RWPE2 (cell line): Measurements from ENCODE around the gene MSN.

Source experiments
- ATAC-seq: fragments of 200-7000 bp; cut with Tn5 transposase; 3 replicates; pipeline ENCODE4 v1.9.1; 2021; ENCODE audit warnings: low read depth
- DNase-seq: peaks from one replicate; pipeline ENCODE4 v3.0.0-alpha.2; 2020; ENCODE audit warnings: low spot score
- H3K27ac ChIP-seq: fragments of 450-650 bp; 2 replicates; pipeline ENCODE4 v1.5.1; 2017; ENCODE audit warnings: mild to moderate bottlenecking; ENCODE audit not compliant: poor library complexity, severe bottlenecking
- H3K27me3 ChIP-seq: fragments of 250-450 bp; sonication (Bioruptor Pico); 2 replicates; pipeline ENCODE4 v1.5.1; 2021; ENCODE audit warnings: mild to moderate bottlenecking, moderate library complexity; ENCODE audit not compliant: insufficient read depth, poor library complexity, severe bottlenecking
- H3K36me3 ChIP-seq: fragments of 250-450 bp; sonication (Bioruptor Pico); 2 replicates; pipeline ENCODE4 v1.5.1; 2020; ENCODE audit warnings: low read depth, mild to moderate bottlenecking, moderate library complexity
- H3K4me1 ChIP-seq: fragments of 250-450 bp; sonication (Bioruptor Pico); 2 replicates; pipeline ENCODE4 v1.5.1; 2021; ENCODE audit warnings: mild to moderate bottlenecking, moderate library complexity; ENCODE audit not compliant: insufficient read depth, poor library complexity, severe bottlenecking
- H3K4me3 ChIP-seq: fragments of 250-450 bp; sonication (Bioruptor Pico); 2 replicates; pipeline ENCODE4 v1.5.1; 2021; ENCODE audit warnings: mild to moderate bottlenecking, moderate library complexity; ENCODE audit not compliant: severe bottlenecking
- H3K9me3 ChIP-seq: fragments of 250-450 bp; sonication (Bioruptor Pico); 2 replicates; pipeline ENCODE4 v1.5.1; 2021; ENCODE audit warnings: mild to moderate bottlenecking, moderate library complexity; ENCODE audit not compliant: severe bottlenecking
- TF ChIP-seq, protein P1 (sequence below): fragments of 450-650 bp; IDR thresholded peaks from one replicate; pipeline ENCODE4 v1.5.1; 2017; ENCODE audit warnings: mild to moderate bottlenecking, moderate library complexity; ENCODE audit not compliant: poor library complexity, severe bottlenecking

MSN gene

DNA sequence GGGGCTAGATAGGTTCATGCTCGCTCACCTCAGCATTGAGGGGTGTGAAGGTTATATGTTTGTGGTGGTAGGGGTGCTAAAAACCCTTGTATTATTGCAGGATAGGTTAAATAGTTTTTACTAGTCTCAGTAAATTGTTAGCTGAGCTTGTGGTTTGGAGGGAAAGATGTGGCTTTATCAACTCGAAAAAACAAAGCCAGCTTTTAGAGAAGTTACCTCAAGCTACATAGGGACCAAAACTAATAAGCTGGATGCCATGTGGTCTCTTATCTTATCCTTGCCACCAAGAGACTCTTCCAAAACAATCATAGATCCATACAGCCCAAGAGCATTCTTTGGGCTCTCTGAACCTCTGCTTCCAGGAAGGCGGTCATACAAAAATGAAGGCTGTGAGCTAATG lies 29.2 kb downstream of the MSN start:
- Histone ChIP-seq H3K4me1 (peaks cover 44% of the 10 kb centered on the region), H3K9me3 (no peaks in the 10 kb centered on the region), H3K36me3 (peaks cover 9% of the 10 kb centered on the region; the same call in 1 of the 2 replicates), H3K27me3 (no peaks in the 10 kb centered on the region), H3K27ac (peak overlapping the region; percentile 61), H3K4me3 (no peak overlapping the region)
- no peak for ATAC-seq
- TF ChIP-seq, protein P1, sequence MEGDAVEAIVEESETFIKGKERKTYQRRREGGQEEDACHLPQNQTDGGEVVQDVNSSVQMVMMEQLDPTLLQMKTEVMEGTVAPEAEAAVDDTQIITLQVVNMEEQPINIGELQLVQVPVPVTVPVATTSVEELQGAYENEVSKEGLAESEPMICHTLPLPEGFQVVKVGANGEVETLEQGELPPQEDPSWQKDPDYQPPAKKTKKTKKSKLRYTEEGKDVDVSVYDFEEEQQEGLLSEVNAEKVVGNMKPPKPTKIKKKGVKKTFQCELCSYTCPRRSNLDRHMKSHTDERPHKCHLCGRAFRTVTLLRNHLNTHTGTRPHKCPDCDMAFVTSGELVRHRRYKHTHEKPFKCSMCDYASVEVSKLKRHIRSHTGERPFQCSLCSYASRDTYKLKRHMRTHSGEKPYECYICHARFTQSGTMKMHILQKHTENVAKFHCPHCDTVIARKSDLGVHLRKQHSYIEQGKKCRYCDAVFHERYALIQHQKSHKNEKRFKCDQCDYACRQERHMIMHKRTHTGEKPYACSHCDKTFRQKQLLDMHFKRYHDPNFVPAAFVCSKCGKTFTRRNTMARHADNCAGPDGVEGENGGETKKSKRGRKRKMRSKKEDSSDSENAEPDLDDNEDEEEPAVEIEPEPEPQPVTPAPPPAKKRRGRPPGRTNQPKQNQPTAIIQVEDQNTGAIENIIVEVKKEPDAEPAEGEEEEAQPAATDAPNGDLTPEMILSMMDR, result no peak
- no peak for DNase-seq

DNA sequence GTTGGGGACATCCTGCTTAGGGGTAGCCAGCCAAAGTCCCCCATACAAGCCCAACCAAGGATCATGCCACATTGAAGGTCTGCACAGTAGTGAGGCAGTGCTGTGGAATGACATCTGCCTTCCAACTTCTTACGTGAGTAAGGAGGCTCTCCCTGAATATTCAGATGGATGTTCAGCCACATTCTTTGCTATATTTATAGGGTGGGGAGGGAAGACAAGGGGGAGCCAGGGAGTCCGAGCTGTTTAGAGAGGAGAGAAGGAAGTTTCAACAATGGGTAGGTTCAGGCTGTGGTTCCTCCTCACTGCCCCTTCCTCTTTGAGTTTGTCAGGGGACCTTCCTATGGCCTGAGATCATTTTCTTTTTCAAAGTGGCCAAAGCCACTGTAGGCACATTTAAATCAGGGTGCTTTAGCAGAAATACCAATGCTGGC lies 29.8 kb downstream of the MSN start:
- ATAC-seq (peak; percentile 48; the same call in 2 of the 3 replicates), DNase-seq (no peak)
- H3K4me1 ChIP-seq, result peaks cover 44% of the 10 kb centered on the region
- H3K9me3 ChIP-seq, result no peaks in the 10 kb centered on the region
- H3K4me3 ChIP-seq, result no peak overlapping the region
- H3K27ac ChIP-seq, result peak overlapping the region; percentile 61
- TF ChIP-seq, protein P1, result no peak
- peaks cover 9% of the 10 kb centered on the region; the same call in 1 of the 2 replicates for H3K36me3 ChIP-seq
- no peaks in the 10 kb centered on the region for H3K27me3 ChIP-seq

DNA sequence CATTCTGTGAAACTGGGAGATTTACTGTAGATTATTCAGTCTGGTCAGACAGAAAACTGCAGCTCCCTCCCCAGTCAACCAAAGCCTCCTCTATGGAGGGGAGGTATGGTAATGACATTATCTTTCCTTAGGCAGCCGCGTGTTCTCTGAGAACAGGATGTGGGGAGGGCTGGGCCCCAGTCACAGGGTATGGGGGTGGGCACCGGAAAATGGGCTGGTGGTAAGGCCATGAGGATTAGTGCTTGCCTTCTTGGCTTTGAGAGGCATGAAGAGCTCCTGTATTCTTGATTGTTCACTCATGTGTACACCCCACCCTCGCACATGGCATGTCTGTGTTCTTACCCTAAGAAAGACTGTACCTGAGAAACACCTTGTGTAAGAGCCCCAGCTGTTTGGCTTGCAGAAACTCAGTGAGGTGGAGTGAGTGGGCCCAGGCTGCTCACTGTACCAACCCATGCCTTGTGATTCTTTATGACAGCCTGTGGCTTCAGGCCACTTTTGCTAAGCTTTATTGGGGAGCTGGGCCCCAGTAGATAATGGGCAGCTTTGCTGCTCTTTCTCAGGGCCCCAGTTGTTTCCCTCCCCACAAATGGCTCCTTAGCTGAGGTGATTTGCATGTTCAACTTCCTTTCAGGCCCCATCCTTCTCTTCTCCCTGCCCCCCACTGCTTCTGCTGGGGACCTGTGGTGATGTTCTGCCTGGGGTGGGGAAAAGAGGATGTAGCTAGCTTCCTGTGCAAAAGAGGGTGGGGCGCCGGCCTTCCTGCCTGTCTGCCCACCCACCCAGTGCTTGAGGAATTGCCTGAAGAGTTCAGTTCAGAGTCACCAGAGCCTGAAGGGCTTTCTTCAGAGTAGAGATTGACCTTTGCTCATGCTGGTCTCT lies 30.7 kb downstream of the MSN start:
- Histone ChIP-seq H3K4me3 (no peak overlapping the region), H3K9me3 (no peaks in the 10 kb centered on the region), H3K36me3 (peaks cover 9% of the 10 kb centered on the region; the same call in 1 of the 2 replicates), H3K27ac (peak overlapping the region; percentile 61), H3K4me1 (peaks cover 44% of the 10 kb centered on the region), H3K27me3 (no peaks in the 10 kb centered on the region)
- DNase-seq (no peak), ATAC-seq (peak; percentile 45; the same call in 2 of the 3 replicates)
- TF ChIP-seq, protein P1, result no peak

DNA sequence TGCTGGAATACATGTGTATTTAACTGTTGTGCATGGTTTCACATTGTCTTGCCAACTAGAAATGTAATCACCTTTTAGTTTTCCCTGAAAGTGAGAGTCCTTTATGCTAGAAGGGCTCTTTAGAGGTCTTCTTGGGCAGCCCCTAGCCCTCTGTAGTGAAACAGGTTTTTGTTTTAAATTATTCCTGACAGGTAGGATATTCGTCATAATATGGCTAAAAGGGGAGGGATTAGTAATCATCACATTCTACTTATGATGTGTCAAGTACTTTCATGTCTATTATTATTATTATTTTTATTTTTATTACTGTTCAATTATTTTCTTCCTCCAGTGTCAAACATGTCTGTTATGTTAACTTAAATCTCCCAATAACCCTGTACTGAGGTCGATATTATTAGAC lies 35.5 kb downstream of the MSN start:
- TF ChIP-seq, protein P1, result no peak
- H3K27ac ChIP-seq, result peak overlapping the region; percentile 78
- no peaks in the 10 kb centered on the region for H3K27me3 ChIP-seq
- H3K36me3 ChIP-seq, result peaks cover 16% of the 10 kb centered on the region
- no peaks in the 10 kb centered on the region for H3K9me3 ChIP-seq
- peaks cover 22% of the 10 kb centered on the region for H3K4me1 ChIP-seq
- no peak overlapping the region for H3K4me3 ChIP-seq
- no peak for DNase-seq
- ATAC-seq, result no peak

DNA sequence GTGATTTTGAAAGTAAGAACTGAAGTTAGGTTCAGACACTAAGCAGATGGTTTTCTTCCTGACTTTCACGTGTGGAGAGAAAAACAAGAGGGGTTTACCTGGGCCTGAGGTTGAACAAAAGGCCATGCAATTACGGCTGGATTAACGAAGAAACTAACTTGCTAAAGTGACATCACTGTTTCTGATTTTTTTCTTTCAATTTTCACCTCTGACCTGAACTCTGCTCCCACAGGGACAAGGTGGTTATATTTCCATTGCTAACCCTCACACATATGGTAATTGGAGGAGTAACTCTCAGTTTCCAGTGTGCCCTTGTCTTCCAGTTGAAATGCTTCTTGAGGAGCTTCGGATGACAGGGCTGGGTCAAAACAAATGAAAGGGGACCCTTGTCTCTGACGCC lies 38.0 kb downstream of the MSN start:
- H3K27ac ChIP-seq, result peak overlapping the region; percentile 78
- peaks cover 17% of the 10 kb centered on the region for H3K4me1 ChIP-seq
- DNase-seq (no peak), ATAC-seq (no peak)
- TF ChIP-seq, protein P1, result no peak
- H3K9me3 ChIP-seq, result no peaks in the 10 kb centered on the region
- H3K4me3 ChIP-seq, result no peak overlapping the region
- no peaks in the 10 kb centered on the region for H3K27me3 ChIP-seq
- peaks cover 21% of the 10 kb centered on the region for H3K36me3 ChIP-seq
